Measurements from ENCODE around the gene TBC1D12. TPM values are rescaled to one million over a fixed set of nuclear protein-coding genes. Genes with fewer than 3 reads are reported as not detected.
A peak's percentile ranks its signal among the peaks of the same experiment; 100 is the strongest.

The TBC1D12 gene
- total RNA-seq, 4 donors from 2014 or later = 10.5 to 17.7 (median 12.8) TPM

DNA sequence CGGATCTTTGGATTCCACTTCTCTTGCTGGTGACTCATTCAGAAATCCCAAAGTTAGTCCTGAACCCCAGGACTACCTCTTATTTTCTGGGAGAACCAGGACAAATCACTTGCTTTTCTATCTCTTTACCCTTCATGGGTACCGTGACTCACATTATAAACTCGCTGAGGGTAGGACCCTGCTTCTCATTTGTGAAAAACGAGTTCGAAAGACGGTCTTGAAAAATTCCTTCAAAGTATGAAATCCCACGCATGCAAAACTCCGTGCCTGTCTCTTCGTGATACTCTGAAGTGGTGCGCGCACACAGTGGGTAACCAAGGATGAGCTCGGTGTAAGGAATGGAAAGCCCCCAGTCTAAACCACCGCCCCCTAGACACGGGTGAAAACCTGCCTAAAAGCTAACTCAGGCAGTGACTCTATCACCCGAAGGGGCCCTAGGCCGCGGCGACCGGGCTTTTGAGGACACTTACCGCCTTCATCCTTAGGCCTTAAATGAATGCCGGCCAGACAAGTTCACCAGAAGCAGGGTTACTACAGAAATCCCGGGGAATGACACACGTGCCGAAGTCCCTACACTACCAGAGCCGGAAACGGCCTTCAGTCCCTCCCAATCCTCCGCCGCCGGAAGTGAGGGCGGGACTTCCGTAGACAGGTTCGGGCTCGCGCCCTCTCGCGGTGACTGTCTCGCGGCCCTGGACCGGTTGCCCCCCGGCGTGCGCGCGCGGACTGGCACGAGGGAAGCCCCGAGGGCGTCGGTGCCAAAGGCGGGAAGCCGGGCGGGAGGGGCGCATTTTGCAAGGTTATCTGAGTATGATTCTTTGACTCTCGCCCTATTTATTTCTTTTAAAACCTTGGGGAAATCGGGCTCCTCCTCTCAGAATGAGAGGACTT is 39.7 kb upstream of the TBC1D12 start, which contains the start of gene NOC3L:
NOC3L (minus strand) TSS at position 580 of the 891 bp plus-strand sequence; CDS start at position 479, 101 bp downstream.
- Histone ChIP-seq H3K9me3 (no peaks in the 10 kb centered on the region), H3K4me3 (peak within 1 kb of the TSS; percentile 78), H3K36me3 (peaks cover 14% of the 10 kb centered on the region), H3K27ac (peak within 1 kb of the TSS; percentile 71), H3K4me1 (peaks cover 22% of the 10 kb centered on the region), H3K27me3 (no peaks in the 10 kb centered on the region)
- 2% methylated on average over 51 of the region's 55 CpGs for WGBS
- TF ChIP-seq POLR2AphosphoS5 (IDR thresholded peaks at IDR 0.05) = peak in 2 of 3 donors; percentile 45 to 91
- peak; percentile 17 to 88 for TF ChIP-seq CTCF (IDR thresholded peaks at IDR 0.05)
- TF ChIP-seq POLR2A (IDR thresholded peaks at IDR 0.05) = no peak
- peak; percentile 96 to 97 for DNase-seq (ENCODE audit: low spot score in 2 of 2)

DNA sequence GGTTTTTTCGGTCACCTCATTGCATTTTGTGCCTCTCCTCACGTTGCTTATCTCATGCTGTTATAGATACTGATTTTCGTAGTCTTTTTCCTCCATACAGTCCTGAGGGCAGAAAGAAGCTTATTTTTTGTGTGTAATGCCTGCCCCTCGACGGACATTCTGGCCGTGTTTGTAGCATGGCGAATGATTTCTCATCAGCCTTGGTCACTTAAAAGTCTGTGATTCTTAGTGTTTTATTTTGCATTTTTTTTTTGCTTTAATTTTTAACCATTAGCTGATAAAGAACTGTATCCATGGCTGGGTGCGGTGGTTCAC is 39.1 kb upstream of the TBC1D12 start:
- H3K4me3 ChIP-seq = peak overlapping the region; percentile 78
- no peaks in the 10 kb centered on the region for H3K9me3 ChIP-seq
- no peaks in the 10 kb centered on the region for H3K27me3 ChIP-seq
- DNase-seq (ENCODE audit: low spot score in 2 of 2) = no peak
- H3K36me3 ChIP-seq = peaks cover 10% of the 10 kb centered on the region
- peaks cover 22% of the 10 kb centered on the region for H3K4me1 ChIP-seq
- no peak overlapping the region for H3K27ac ChIP-seq
- WGBS = 43% methylated on average over 8 of the region's 8 CpGs
- TF ChIP-seq CTCF (IDR thresholded peaks at IDR 0.05) (no peak), POLR2A (IDR thresholded peaks at IDR 0.05) (no peak), EP300 (IDR thresholded peaks at IDR 0.05) (no peak), POLR2AphosphoS5 (IDR thresholded peaks at IDR 0.05) (no peak)

DNA sequence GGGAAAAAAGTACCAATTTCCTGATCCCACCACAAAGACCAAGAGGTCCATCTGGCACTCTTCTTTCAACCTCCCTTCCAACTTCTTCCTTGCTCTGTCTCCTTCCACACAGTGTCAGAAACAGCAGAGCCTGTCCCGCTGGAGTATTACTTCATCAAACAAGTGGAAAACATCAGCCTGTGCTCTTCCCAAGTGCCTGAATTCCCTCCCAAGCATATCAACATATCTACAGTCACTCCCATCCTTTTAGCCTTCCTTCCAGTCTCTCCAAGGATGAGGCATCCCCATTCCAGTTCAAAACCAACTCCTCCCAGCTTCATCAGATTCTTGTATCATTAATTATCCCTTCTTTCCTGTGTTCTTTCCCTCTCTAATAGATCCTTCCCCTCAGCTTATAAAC is 37.9 kb upstream of the TBC1D12 start:
- no peak overlapping the region for H3K4me3 ChIP-seq
- H3K36me3 ChIP-seq = no peaks in the 10 kb centered on the region
- TF ChIP-seq EP300 (IDR thresholded peaks at IDR 0.05) (no peak), CTCF (IDR thresholded peaks at IDR 0.05) (no peak), POLR2A (IDR thresholded peaks at IDR 0.05) (no peak), POLR2AphosphoS5 (IDR thresholded peaks at IDR 0.05) (no peak)
- H3K27me3 ChIP-seq = no peaks in the 10 kb centered on the region
- 69% methylated on average over 1 of the region's 1 CpG for WGBS
- no peak for DNase-seq (ENCODE audit: low spot score in 2 of 2)
- no peaks in the 10 kb centered on the region for H3K9me3 ChIP-seq
- no peak overlapping the region for H3K27ac ChIP-seq
- peaks cover 22% of the 10 kb centered on the region for H3K4me1 ChIP-seq

DNA sequence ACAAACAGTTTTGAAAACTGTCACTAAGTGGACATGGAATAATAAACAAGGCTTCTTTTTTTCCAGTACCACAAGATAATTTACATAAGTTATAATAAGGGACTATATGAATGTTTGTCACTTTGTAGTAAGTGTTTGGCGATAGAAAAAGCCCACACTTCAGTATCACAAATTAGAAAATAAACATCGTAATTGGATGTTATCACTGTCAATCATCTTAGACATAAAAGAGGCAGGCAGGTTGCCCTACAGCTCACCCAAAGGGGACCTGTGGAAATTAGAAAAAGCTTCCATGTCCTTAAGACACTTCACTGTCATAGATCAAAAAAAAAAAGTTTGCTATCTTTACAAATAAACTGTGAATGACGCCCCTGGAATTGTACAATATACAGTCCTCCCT is 36.0 kb upstream of the TBC1D12 start:
- Histone ChIP-seq H3K27me3 (no peaks in the 10 kb centered on the region), H3K9me3 (no peaks in the 10 kb centered on the region), H3K36me3 (no peaks in the 10 kb centered on the region), H3K4me1 (peaks cover 15% of the 10 kb centered on the region), H3K27ac (no peak overlapping the region), H3K4me3 (no peak overlapping the region)
- DNase-seq (ENCODE audit: low spot score in 2 of 2) = no peak
- WGBS = 91% methylated on average over 3 of the region's 3 CpGs
- TF ChIP-seq CTCF (IDR thresholded peaks at IDR 0.05) (no peak), POLR2AphosphoS5 (IDR thresholded peaks at IDR 0.05) (no peak), POLR2A (IDR thresholded peaks at IDR 0.05) (no peak), EP300 (IDR thresholded peaks at IDR 0.05) (no peak)

DNA sequence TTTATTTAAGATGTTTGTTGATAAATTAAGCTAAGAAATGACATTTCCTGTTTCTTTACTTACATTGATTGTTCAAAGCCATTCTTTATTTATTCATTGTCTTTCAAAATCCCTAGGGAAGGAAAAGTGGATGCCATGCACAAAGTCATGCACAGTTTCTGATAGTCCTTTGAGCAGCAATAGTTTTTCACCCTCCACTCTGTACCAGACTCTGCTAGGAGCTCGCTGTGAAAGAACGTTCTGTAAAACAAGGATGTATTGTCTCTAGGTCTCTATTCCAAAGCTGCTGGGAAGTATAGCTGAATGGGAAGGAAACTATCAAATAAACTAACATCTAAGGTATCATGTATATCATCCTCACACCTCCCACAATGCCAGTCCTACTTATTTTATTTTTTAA is 31.8 kb upstream of the TBC1D12 start:
- Histone ChIP-seq H3K9me3 (no peaks in the 10 kb centered on the region), H3K27me3 (peaks cover 12% of the 10 kb centered on the region), H3K27ac (no peak overlapping the region), H3K36me3 (no peaks in the 10 kb centered on the region), H3K4me3 (no peak overlapping the region), H3K4me1 (no peaks in the 10 kb centered on the region)
- no peak for DNase-seq (ENCODE audit: low spot score in 2 of 2)
- no peak for TF ChIP-seq EP300 (IDR thresholded peaks at IDR 0.05)
- no peak for TF ChIP-seq CTCF (IDR thresholded peaks at IDR 0.05)
- TF ChIP-seq POLR2A (IDR thresholded peaks at IDR 0.05) = no peak
- TF ChIP-seq POLR2AphosphoS5 (IDR thresholded peaks at IDR 0.05) = no peak
- 64% methylated on average over 2 of the region's 2 CpGs for WGBS

Measured in suprapubic skin (tissue), 4 donors.